Fibroblast of lung (primary cell): ENCODE measurements around the gene WBP1L. TPM values are rescaled to one million over a fixed set of nuclear protein-coding genes. Genes with fewer than 3 reads are reported as not detected.

Experiments used
- DNase-seq, 2 donors: peaks; one replicate each; pipeline versions ENCODE4 v3.0.0 to v3.0.0-alpha.2; 2010; ENCODE audit warnings: low read depth in 2 of 2
- H2AFZ ChIP-seq: 2 replicates; pipeline ENCODE4 v1.5.1; 2012; ENCODE audit warnings: low read length, control low read depth, inconsistent platforms
- H3K27ac ChIP-seq: 2 replicates; pipeline ENCODE4 v1.5.1; 2011; ENCODE audit warnings: low read length, control low read depth; ENCODE audit not compliant: insufficient read depth
- H3K27me3 ChIP-seq: 2 replicates; pipeline ENCODE4 v1.5.1; 2011; ENCODE audit warnings: mild to moderate bottlenecking, low read length; ENCODE audit not compliant: control insufficient read depth, insufficient read depth
- H3K36me3 ChIP-seq: 2 replicates; pipeline ENCODE4 v1.5.1; 2011; ENCODE audit warnings: low read length; ENCODE audit not compliant: control insufficient read depth, insufficient read depth
- H3K4me1 ChIP-seq: 2 replicates; pipeline ENCODE4 v1.5.1; 2011; ENCODE audit warnings: low read length; ENCODE audit not compliant: control insufficient read depth, insufficient read depth; ENCODE audit errors: extremely low read depth
- H3K4me2 ChIP-seq: 2 replicates; pipeline ENCODE4 v1.5.1; 2011; ENCODE audit warnings: low read length, control low read depth; ENCODE audit not compliant: insufficient read depth; ENCODE audit errors: extremely low read depth
- H3K4me3 ChIP-seq, 4 experiments: fragments of 200-600 bp in 1 of 4; sonication (generic) in 1 of 4; replicated peaks in 1 of 4; 2 replicates each; pipeline ENCODE4 v1.5.1; 2011 to 2016; ENCODE audit warnings: low read length in 4 of 4, low read depth in 3 of 4, mild to moderate bottlenecking in 3 of 4, control low read depth in 2 of 4, inconsistent platforms in 1 of 4, mixed read lengths in 1 of 4; ENCODE audit not compliant: insufficient read depth in 1 of 4; ENCODE audit errors: control extremely low read depth in 1 of 4
- H3K79me2 ChIP-seq: 2 replicates; pipeline ENCODE4 v1.5.1; 2012; ENCODE audit warnings: mild to moderate bottlenecking, low read length, inconsistent platforms; ENCODE audit not compliant: control insufficient read depth, insufficient read depth
- H3K9ac ChIP-seq: 2 replicates; pipeline ENCODE4 v1.5.1; 2011; ENCODE audit warnings: mild to moderate bottlenecking, low read length, control low read depth; ENCODE audit not compliant: insufficient read depth
- H3K9me3 ChIP-seq: 2 replicates; pipeline ENCODE4 v1.5.1; 2012; ENCODE audit warnings: low read depth, low read length; ENCODE audit not compliant: control insufficient read depth, insufficient read depth
- H4K20me1 ChIP-seq: 2 replicates; pipeline ENCODE4 v1.5.1; 2011; ENCODE audit warnings: low read length; ENCODE audit not compliant: control insufficient read depth, insufficient read depth; ENCODE audit errors: extremely low read depth
- CTCF ChIP-seq, 2 donors: IDR thresholded peaks in 1 of 2; conservative IDR thresholded peaks in 1 of 2; 1 replicate in 1 of 2; 2 replicates in 1 of 2; pipeline ENCODE4 v1.5.1; 2011 to 2012; ENCODE audit warnings: low read length in 2 of 2, control low read depth in 1 of 2, inconsistent platforms in 1 of 2, low read depth in 1 of 2, mild to moderate bottlenecking in 1 of 2
- EZH2 ChIP-seq: IDR thresholded peaks from 2 replicates; pipeline ENCODE4 v1.5.1; 2012; ENCODE audit warnings: low read length, control low read depth, mild to moderate bottlenecking; ENCODE audit errors: missing control alignments
- polyA plus RNA-seq, 2 donors: library from polyadenylated mRNA; depleted of rRNA in 1 of 2; stranded (reverse) in 1 of 2; unstranded in 1 of 2; fragments of >200 nt; gene quantifications; 2 replicates each; pipeline ENCODE4 v1.2.1, GENCODE V29; 2011 to 2012; ENCODE audit warnings: missing spikeins in 1 of 2
- total RNA-seq: library from RNA; depleted of rRNA; stranded (reverse); fragments of >200 nt; gene quantifications from 2 replicates; pipeline ENCODE4 v1.2.1, GENCODE V29; 2014

The WBP1L gene
- total and polyA plus RNA-seq, 2 donors (not counting 1 experiment from before 2014, with no cell fraction given) = 36.8 to 40.0 TPM

- Histone ChIP-seq H3K27ac (no peak overlapping the region), H3K9ac (no peak overlapping the region), H3K36me3 (no peaks in the 10 kb centered on the region), H3K4me1 (no peaks in the 10 kb centered on the region), H3K9me3 (no peaks in the 10 kb centered on the region), H4K20me1 (no peaks in the 10 kb centered on the region), H3K4me3 (no peak overlapping the region), H3K4me2 (no peak overlapping the region), H3K27me3 (no peaks in the 10 kb centered on the region), H2AFZ (no peak overlapping the region), H3K79me2 (peaks cover 3% of the 10 kb centered on the region)
- no peak for TF ChIP-seq CTCF (conservative IDR thresholded peaks at IDR 0.05 in 1 of 2, IDR thresholded peaks at IDR 0.05 in 1 of 2; ENCODE audit: low read depth in 1 of 2, low read length in 2 of 2)
- no peak for TF ChIP-seq EZH2
- no peak for DNase-seq
Measured at GRCh38 chr10:102720337-102720736, 23.4 kb upstream of the WBP1L start.

- H3K9ac ChIP-seq = no peak overlapping the region
- no peaks in the 10 kb centered on the region for H4K20me1 ChIP-seq
- no peak overlapping the region for H3K4me2 ChIP-seq
- DNase-seq = no peak
- peaks cover 3% of the 10 kb centered on the region for H3K79me2 ChIP-seq
- H3K27ac ChIP-seq = no peak overlapping the region
- H3K27me3 ChIP-seq = no peaks in the 10 kb centered on the region
- H2AFZ ChIP-seq = no peak overlapping the region
- no peaks in the 10 kb centered on the region for H3K4me1 ChIP-seq
- no peaks in the 10 kb centered on the region for H3K9me3 ChIP-seq
- TF ChIP-seq EZH2 = no peak
- TF ChIP-seq CTCF (conservative IDR thresholded peaks at IDR 0.05 in 1 of 2, IDR thresholded peaks at IDR 0.05 in 1 of 2; ENCODE audit: low read depth in 1 of 2, low read length in 2 of 2) = no peak
- no peak overlapping the region for H3K4me3 ChIP-seq
- H3K36me3 ChIP-seq = no peaks in the 10 kb centered on the region
Measured at GRCh38 chr10:102720775-102721301, 22.9 kb upstream of the WBP1L start.

GRCh38 chr10:102721954-102722353, 21.8 kb upstream of the WBP1L start:
- no peak for TF ChIP-seq CTCF (conservative IDR thresholded peaks at IDR 0.05 in 1 of 2, IDR thresholded peaks at IDR 0.05 in 1 of 2; ENCODE audit: low read depth in 1 of 2, low read length in 2 of 2)
- TF ChIP-seq EZH2 = no peak
- no peaks in the 10 kb centered on the region for H3K9me3 ChIP-seq
- H2AFZ ChIP-seq = no peak overlapping the region
- no peak overlapping the region for H3K9ac ChIP-seq
- H3K27me3 ChIP-seq = no peaks in the 10 kb centered on the region
- no peak for DNase-seq
- no peaks in the 10 kb centered on the region for H3K4me1 ChIP-seq
- no peak overlapping the region for H3K4me3 ChIP-seq
- H4K20me1 ChIP-seq = no peaks in the 10 kb centered on the region
- no peak overlapping the region for H3K4me2 ChIP-seq
- H3K79me2 ChIP-seq = no peaks in the 10 kb centered on the region
- peaks cover 2% of the 10 kb centered on the region for H3K36me3 ChIP-seq
- H3K27ac ChIP-seq = no peak overlapping the region
